H1 (cell line): ENCODE results near the gene RAMACL. TPM values are rescaled to one million over a fixed set of nuclear protein-coding genes. Genes with fewer than 3 reads are reported as not detected.

Experiments used
- CTCF ChIA-PET: fragments of 300-600 bp; sonication (Branson Sonifier 250); formaldehyde crosslinking; loops from one replicate; lab custom pipeline; 2021; ENCODE audit not compliant: partially characterized antibody; lab: Charles Lee
- POLR2A ChIA-PET: fragments of 300-600 bp; sonication (Branson Sonifier 250); formaldehyde crosslinking; loops from one replicate; lab custom pipeline; 2021; ENCODE audit warnings: inconsistent platforms; ENCODE audit not compliant: partially characterized antibody; lab: Charles Lee
- DNase-seq, 2 experiments: peaks; one replicate each; pipeline versions ENCODE4 v3.0.0 to v3.0.0-alpha.2; 2010 to 2022; ENCODE audit warnings: low spot score in 2 of 2, low read depth in 1 of 2, mixed read lengths in 1 of 2
- FAIRE-seq: peaks from 2 replicates; lab custom pipeline; 2011; peaks lifted over from hg19 to GRCh38; lab: Jason Lieb, UNC
- H2AFZ ChIP-seq: 2 replicates; pipeline ENCODE4 v1.8.1; 2012; ENCODE audit warnings: low read length, inconsistent platforms
- H2AK5ac ChIP-seq: 2 replicates; pipeline ENCODE4 v1.6.1; 2013; ENCODE audit warnings: low read depth, low read length
- H2BK120ac ChIP-seq: replicated peaks from 2 replicates; pipeline ENCODE3; 2013; ENCODE audit warnings: low read depth, low read length, inconsistent platforms
- H2BK12ac ChIP-seq: 2 replicates; pipeline ENCODE4 v1.6.1; 2013; ENCODE audit warnings: low read depth, low read length
- H2BK15ac ChIP-seq: 2 replicates; pipeline ENCODE4 v1.6.1; 2013; ENCODE audit warnings: low read length
- H2BK20ac ChIP-seq: 2 replicates; pipeline ENCODE4 v1.6.1; 2013; ENCODE audit warnings: low read length
- H2BK5ac ChIP-seq: 2 replicates; pipeline ENCODE4 v1.6.1; 2013; ENCODE audit warnings: low read depth, low read length
- H3K14ac ChIP-seq: 2 replicates; pipeline ENCODE4 v1.6.1; 2013; ENCODE audit warnings: inconsistent platforms; ENCODE audit not compliant: insufficient read length
- H3K18ac ChIP-seq: 2 replicates; pipeline ENCODE4 v1.6.1; 2013; ENCODE audit warnings: low read length; ENCODE audit errors: extremely low read depth
- H3K23ac ChIP-seq: 2 replicates; pipeline ENCODE4 v1.6.1; 2013; ENCODE audit warnings: inconsistent platforms; ENCODE audit not compliant: insufficient read length
- H3K23me2 ChIP-seq: 2 replicates; pipeline ENCODE4 v1.6.1; 2013; ENCODE audit warnings: low read depth, low read length
- H3K27ac ChIP-seq: 2 replicates; pipeline ENCODE4 v1.6.1; 2011; ENCODE audit warnings: low read depth, low read length, inconsistent platforms
- H3K27me3 ChIP-seq, 4 experiments: replicated peaks in 1 of 4; 1 replicate in 1 of 4; 2 replicates in 3 of 4; pipeline versions ENCODE4 v1.6.1 to v1.8.1; 2011 to 2013; ENCODE audit warnings: low read length in 3 of 4, mild to moderate bottlenecking in 3 of 4, inconsistent platforms in 2 of 4, mixed read lengths in 2 of 4, moderate library complexity in 1 of 4; ENCODE audit not compliant: control insufficient read depth in 3 of 4, insufficient read depth in 3 of 4; ENCODE audit errors: extremely low read depth in 1 of 4
- H3K36me3 ChIP-seq, 4 experiments: 2 replicates each; pipeline versions ENCODE4 v1.6.1 to v1.8.1; 2011 to 2013; ENCODE audit warnings: mild to moderate bottlenecking in 4 of 4, low read length in 3 of 4, moderate library complexity in 2 of 4, control low read depth in 1 of 4, inconsistent platforms in 1 of 4; ENCODE audit not compliant: insufficient read depth in 4 of 4, control insufficient read depth in 2 of 4
- H3K4ac ChIP-seq: replicated peaks from 2 replicates; pipeline ENCODE3; 2013; ENCODE audit warnings: low read length, low read depth, mixed read lengths, inconsistent platforms; ENCODE audit not compliant: insufficient read length
- H3K4me1 ChIP-seq, 4 experiments: replicated peaks in 1 of 4; 1 replicate in 1 of 4; 2 replicates in 3 of 4; pipeline versions ENCODE4 v1.6.1 to v1.8.1; 2011 to 2013; ENCODE audit warnings: low read length in 3 of 4, inconsistent platforms in 2 of 4, mixed read lengths in 1 of 4; ENCODE audit not compliant: insufficient read depth in 4 of 4, control insufficient read depth in 3 of 4
- H3K4me2 ChIP-seq, 2 experiments: 2 replicates each; pipeline versions ENCODE4 v1.6.1 to v1.8.1; 2011 to 2013; ENCODE audit warnings: low read depth in 2 of 2, low read length in 2 of 2, control low read depth in 1 of 2, inconsistent platforms in 1 of 2, mild to moderate bottlenecking in 1 of 2; ENCODE audit not compliant: insufficient read depth in 1 of 2
- H3K4me3 ChIP-seq, 4 experiments: fragments of 200-600, 300-600 bp in 1 of 4; sonication (generic), shearing (Covaris generic), sonication (Bioruptor Twin) in 1 of 4; 2 replicates each; pipeline versions ENCODE4 v1.5.1 to v1.8.1; 2011 to 2016; ENCODE audit warnings: low read length in 4 of 4, low read depth in 3 of 4, control low read depth in 2 of 4, inconsistent platforms in 2 of 4, mild to moderate bottlenecking in 2 of 4, mixed read lengths in 1 of 4, moderate library complexity in 1 of 4; ENCODE audit not compliant: insufficient read depth in 2 of 4; ENCODE audit errors: extremely low read depth in 1 of 4
- H3K56ac ChIP-seq: replicated peaks from 2 replicates; pipeline ENCODE3; 2013; ENCODE audit warnings: low read depth, mild to moderate bottlenecking, mixed read lengths, low read length, inconsistent platforms; ENCODE audit not compliant: insufficient read length
- H3K79me1 ChIP-seq: 2 replicates; pipeline ENCODE4 v1.6.1; 2013; ENCODE audit warnings: low read depth, low read length, control low read depth
- H3K79me2 ChIP-seq, 2 experiments: 2 replicates each; pipeline versions ENCODE4 v1.6.1 to v1.8.1; 2012 to 2013; ENCODE audit warnings: low read length in 2 of 2, mild to moderate bottlenecking in 2 of 2, inconsistent platforms in 1 of 2; ENCODE audit not compliant: insufficient read depth in 2 of 2, control insufficient read depth in 1 of 2
- H3K9ac ChIP-seq, 4 experiments: replicated peaks in 1 of 4; 1 replicate in 1 of 4; 2 replicates in 3 of 4; pipeline versions ENCODE4 v1.6.1 to v1.8.1; 2011 to 2013; ENCODE audit warnings: low read depth in 3 of 4, low read length in 3 of 4, control low read depth in 2 of 4, mild to moderate bottlenecking in 2 of 4, moderate library complexity in 2 of 4, inconsistent platforms in 1 of 4; ENCODE audit errors: extremely low read depth in 1 of 4
- H3K9me3 ChIP-seq, 2 experiments: 2 replicates each; pipeline versions ENCODE4 v1.6.1 to v1.8.1; 2012 to 2013; ENCODE audit warnings: mild to moderate bottlenecking in 2 of 2, moderate library complexity in 2 of 2, control low read depth in 1 of 2, inconsistent platforms in 1 of 2, low read depth in 1 of 2, low read length in 1 of 2, mixed read lengths in 1 of 2; ENCODE audit not compliant: insufficient read depth in 2 of 2
- H4K20me1 ChIP-seq, 2 experiments: replicated peaks in 1 of 2; 2 replicates each; pipeline versions ENCODE3 to v1.8.1; 2011 to 2013; ENCODE audit warnings: inconsistent platforms in 2 of 2, low read length in 2 of 2, mild to moderate bottlenecking in 1 of 2; ENCODE audit not compliant: insufficient read depth in 2 of 2, control insufficient read depth in 1 of 2
- H4K5ac ChIP-seq: 2 replicates; pipeline ENCODE4 v1.6.1; 2013; ENCODE audit warnings: low read length, low read depth, mixed read lengths, inconsistent platforms; ENCODE audit not compliant: insufficient read length
- H4K8ac ChIP-seq: 2 replicates; pipeline ENCODE4 v1.8.0; 2013; ENCODE audit warnings: mild to moderate bottlenecking, moderate library complexity, low read length, inconsistent platforms; ENCODE audit not compliant: insufficient read depth; ENCODE audit errors: extremely low read depth
- H4K91ac ChIP-seq: replicated peaks from 2 replicates; pipeline ENCODE3; 2013; ENCODE audit warnings: low read length, mixed read lengths, inconsistent platforms; ENCODE audit not compliant: insufficient read length
- ASH2L ChIP-seq: fragments of 200-600, 300-600 bp; sonication (generic); IDR thresholded peaks from one replicate; pipeline ENCODE4 v1.7.1; 2017; ENCODE audit warnings: low read length
- CHD1 ChIP-seq: IDR thresholded peaks from 2 replicates; pipeline ENCODE4 v1.6.1; 2012; ENCODE audit warnings: low read depth, low read length, improper control_type of control experiment
- CHD2 ChIP-seq: IDR thresholded peaks from 2 replicates; pipeline ENCODE4 v1.6.1; 2012; ENCODE audit warnings: low read length, improper control_type of control experiment
- E2F6 ChIP-seq: IDR thresholded peaks from 2 replicates; pipeline ENCODE4 v1.6.1; 2012; ENCODE audit warnings: inconsistent platforms
- EGR1 ChIP-seq: IDR thresholded peaks from 2 replicates; pipeline ENCODE4 v1.6.1; 2011; ENCODE audit warnings: low read depth, low read length, borderline replicate concordance
- KDM4A ChIP-seq: IDR thresholded peaks from one replicate; pipeline ENCODE4 v1.7.1; 2012; ENCODE audit warnings: low read depth, mild to moderate bottlenecking, moderate library complexity, low read length, inconsistent platforms; ENCODE audit not compliant: severe bottlenecking
- MAX ChIP-seq: IDR thresholded peaks from 2 replicates; pipeline ENCODE4 v1.6.1; 2012; ENCODE audit warnings: inconsistent platforms
- POLR2AphosphoS5 ChIP-seq: IDR thresholded peaks from 2 replicates; pipeline ENCODE4 v1.6.1; 2011; ENCODE audit warnings: low read depth, low read length
- RFX5 ChIP-seq: IDR thresholded peaks from 2 replicates; pipeline ENCODE4 v1.6.1; 2011; ENCODE audit warnings: low read depth, low read length, improper control_type of control experiment, borderline replicate concordance
- TAF7 ChIP-seq: optimal IDR thresholded peaks from 2 replicates; pipeline ENCODE3; 2011; ENCODE audit warnings: low read depth, mild to moderate bottlenecking, inconsistent platforms, low read length, moderate library complexity, borderline replicate concordance
- WGBS, 2 experiments: shearing (Covaris generic) in 1 of 2; methylation state at CpG; one replicate each; pipeline versions ENCODE4 v1.1.6 to v1.1.7; 2013 to 2015; ENCODE audit warnings: low lambda C conversion rate in 2 of 2, mixed read lengths in 2 of 2, inconsistent platforms in 1 of 2, low coverage in 1 of 2, missing lambda C conversion rate in 1 of 2; ENCODE audit not compliant: insufficient replicate concordance in 2 of 2, insufficient coverage in 1 of 2, insufficient read length in 1 of 2; ENCODE audit errors: extremely low coverage in 1 of 2, missing lambda C conversion rate in 1 of 2; 5-methylcytosine and 5-hydroxymethylcytosine counted together
- polyA plus RNA-seq, 7 experiments: library from polyadenylated mRNA; depleted of rRNA in 3 of 7; stranded (reverse) in 5 of 7; unstranded in 2 of 7; fragments of >200 nt in 5 of 7; fragments of 200-250 nt in 2 of 7; gene quantifications; 1 replicate in 5 of 7; 2 replicates in 1 of 7; 4 replicates in 1 of 7; pipeline versions ENCODE4 v1.2.1 to v1.2.3, GENCODE V29; 2011 to 2013; ENCODE audit warnings: missing spikeins in 2 of 7, mixed read lengths in 2 of 7
- total RNA-seq: library from RNA; stranded (reverse); fragmentation: NEBNext Ultra II Directional; extraction: Animal tissue kit (Norgen Biotek cat#: 25700); gene quantifications from 2 replicates; pipeline ENCODE4 v1.2.1, GENCODE V29; 2021

The RAMACL gene
- total and polyA plus RNA-seq, 2 of the 8 experiments (the other 6 are each of a cell fraction or from before 2014, with no cell fraction given) = 0.23 to 0.97 TPM

- Histone ChIP-seq H4K8ac (no peak overlapping the region), H3K4ac (no peak overlapping the region), H2BK20ac (no peak overlapping the region), H3K27me3 (no peaks in the 10 kb centered on the region), H3K79me2 (peaks cover 0 to 54% of the 10 kb centered on the region in 2 experiments; a peak in 2 of 4 replicates), H3K4me3 (no peak overlapping the region), H3K23me2 (no peaks in the 10 kb centered on the region), H3K18ac (no peak overlapping the region), H3K79me1 (peaks cover 8% of the 10 kb centered on the region; the same call in 1 of the 2 replicates), H2BK120ac (no peak overlapping the region), H2AK5ac (no peak overlapping the region), H4K20me1 (peaks cover 6 to 8% of the 10 kb centered on the region in 2 experiments), H4K5ac (no peak overlapping the region), H3K23ac (no peak overlapping the region), H3K4me1 (peaks cover 0 to 8% (median 4%) of the 10 kb centered on the region in 4 experiments; a peak in 4 of 7 replicates), H3K56ac (no peak overlapping the region), H2BK15ac (no peak overlapping the region), H3K14ac (no peak overlapping the region), H3K9ac (no peak overlapping the region), H3K4me2 (no peak overlapping the region), H3K9me3 (no peaks in the 10 kb centered on the region), H2BK12ac (no peak overlapping the region), H3K36me3 (no peaks in the 10 kb centered on the region), H2BK5ac (0 out of 2 replicates have a peak overlapping the region, but pooled peaks have one; percentile 16), H2AFZ (no peak overlapping the region), H3K27ac (no peak overlapping the region), H4K91ac (no peak overlapping the region)
- no peak for DNase-seq
- POLR2A ChIA-PET = interaction anchor here (0.9 to 3.2 kb wide), 4 partner anchors 10 to 86 kb away, joined by 3 to 19 read pairs (median 6); partner anchors contain the start of gene RPS6KA2
- CTCF ChIA-PET = interaction anchor here (0.5 to 2.8 kb wide), 5 partner anchors 9 to 211 kb away, joined by 3 to 17 read pairs (median 3); no protein-coding TSS in a partner anchor
- no peak for FAIRE-seq
- 92% methylated on average over 11 of the region's 11 CpGs; no CpG with 5 or more reads in 1 of the 2 experiments for WGBS, 2 experiments
- TF ChIP-seq ASH2L (no peak), CHD1 (no peak), EGR1 (no peak), RFX5 (no peak), CHD2 (no peak), MAX (no peak), TAF7 (no peak), KDM4A (no peak), POLR2AphosphoS5 (no peak), E2F6 (no peak)
These were observed 26.0 kb upstream of the RAMACL start for GRCh38 chr6:166612471-166612881.
